ENCODE measurements around the gene TRAF2. TPM values are rescaled to one million over a fixed set of nuclear protein-coding genes. Genes with fewer than 3 reads are reported as not detected.
"Not testable (repeated sequence)": the region's sequence is repeated elsewhere in the genome, so short reads cannot be mapped to it uniquely, and the experiment has no call there.

The TRAF2 gene
- total and polyA plus RNA-seq, 4 donors: 4.8 to 22.1 (median 11.6) TPM

DNA sequence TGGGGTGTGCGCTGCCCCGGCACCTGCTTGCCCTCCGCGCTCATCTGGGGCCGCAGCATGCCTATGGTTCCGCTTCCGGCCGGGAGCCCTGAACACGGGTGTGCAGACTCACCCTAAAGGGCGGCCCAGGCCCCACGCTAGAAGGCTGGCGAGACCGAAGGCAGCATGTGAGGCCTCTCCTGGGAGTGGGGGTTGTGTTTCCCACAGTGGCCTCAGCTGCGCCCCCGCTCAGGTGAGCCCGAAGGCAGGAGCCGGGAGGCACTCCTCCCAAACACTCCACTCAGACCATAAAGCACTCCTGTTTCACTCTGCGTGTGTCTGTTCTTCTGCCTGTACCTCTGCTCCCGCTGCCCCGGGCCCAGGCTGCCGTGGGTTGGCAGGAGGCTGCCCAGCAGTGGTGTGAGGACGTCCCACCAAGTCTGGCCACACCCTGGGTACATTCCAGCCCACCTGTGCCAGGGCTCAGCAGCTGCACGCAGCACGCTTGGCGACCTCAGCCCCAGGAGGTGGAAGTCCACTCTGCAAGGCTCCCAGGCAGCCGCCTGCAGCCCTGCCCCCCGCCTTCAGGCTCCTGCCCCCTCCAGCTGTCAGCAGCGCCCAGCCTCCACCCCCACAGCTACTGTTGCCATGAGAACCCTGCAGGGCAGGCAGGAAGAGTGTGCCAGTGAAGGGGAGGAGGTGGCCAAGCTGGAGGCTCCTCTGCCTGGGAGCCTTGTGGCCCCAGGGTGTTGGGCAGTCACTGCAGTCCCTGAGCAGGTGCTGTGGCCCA lies 45.3 kb upstream of the TRAF2 start:
- no peak for DNase-seq
- ATAC-seq (ENCODE audit: low FRiP score): no peak
- intact Hi-C loops (cut with DNase I): loop anchor here in 1 of 2 donors (5.0 to 10.0 kb wide), 2 partner anchors 34 to 154 kb away; partner anchors contain the start of genes CLIC3, PAXX and RABL6

DNA sequence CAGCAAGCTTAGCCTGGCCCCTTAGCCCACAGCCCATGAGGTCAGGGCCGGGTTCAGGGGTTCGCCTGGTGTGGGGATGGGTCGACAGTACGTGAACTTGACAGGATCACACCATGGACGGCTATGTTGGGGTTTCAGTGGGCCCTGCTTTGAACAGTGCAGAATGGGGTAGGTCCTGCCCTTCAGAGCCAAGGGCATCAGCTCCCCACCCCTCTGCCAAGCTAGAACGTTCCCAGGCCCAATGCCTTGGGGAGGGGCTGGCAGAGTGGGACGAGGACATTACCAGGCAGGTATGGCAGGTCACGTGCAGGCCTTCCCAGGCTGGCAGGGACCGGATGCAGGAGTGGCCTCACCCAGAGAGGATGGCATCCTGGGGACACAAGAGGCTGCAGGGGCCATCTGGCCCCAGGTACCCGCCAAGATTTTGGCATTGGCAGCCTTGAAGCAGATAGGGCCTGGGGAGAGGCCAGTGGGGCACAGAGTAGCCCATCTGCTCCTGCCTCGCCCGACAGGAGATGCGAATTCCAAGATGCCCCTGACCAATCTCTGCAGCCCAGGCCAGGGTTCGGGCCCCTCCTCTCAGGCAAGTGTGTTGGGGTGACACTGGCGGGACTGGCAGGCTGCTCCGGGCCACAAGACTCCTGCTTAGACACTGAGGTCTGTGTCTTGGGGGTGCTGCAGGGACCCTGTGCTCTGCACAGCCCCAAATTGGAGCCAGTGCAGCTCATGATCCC lies 44.5 kb upstream of the TRAF2 start:
- H3K27me3 ChIP-seq (ENCODE audit: control insufficient read depth in 1 of 2, insufficient read depth in 2 of 2, low read length in 1 of 2); H3K4me1 ChIP-seq (ENCODE audit: control insufficient read depth in 1 of 2, insufficient read depth in 2 of 2, low read length in 2 of 2); ATAC-seq (ENCODE audit: low FRiP score); H3K36me3 ChIP-seq (ENCODE audit: control insufficient read depth in 1 of 2, insufficient read depth in 2 of 2, low read length in 1 of 2); DNase-seq; H3K9me3 ChIP-seq (ENCODE audit: control insufficient read depth, low read length); H3K4me3 ChIP-seq (ENCODE audit: low read length in 2 of 2); H3K27ac ChIP-seq (ENCODE audit: low read depth in 1 of 2, low read length in 2 of 2): not testable (repeated sequence)
- 44 to 45% methylated on average over 14 to 16 of the region's 16 CpGs for WGBS, 2 donors
- intact Hi-C loops (cut with DNase I): loop anchor here in 1 of 2 donors (2.0 to 10.0 kb wide), 3 partner anchors 35 to 153 kb away; partner anchors contain the start of genes C8G, CLIC3, FBXW5 and PAXX

More for the DNA sequence above, 45.3 kb upstream of the TRAF2 start:
- H3K4me1 ChIP-seq (ENCODE audit: control insufficient read depth in 1 of 2, insufficient read depth in 2 of 2, low read length in 2 of 2): no peaks in the 10 kb centered on the region
- H3K9me3 ChIP-seq (ENCODE audit: control insufficient read depth, low read length): no peaks in the 10 kb centered on the region
- no peaks in the 10 kb centered on the region for H3K36me3 ChIP-seq (ENCODE audit: control insufficient read depth in 1 of 2, insufficient read depth in 2 of 2, low read length in 1 of 2)
- 63 to 65% methylated on average over 28 of the region's 28 CpGs for WGBS, 2 donors
- H3K4me3 ChIP-seq (ENCODE audit: low read length in 2 of 2): no peak overlapping the region
- H3K27me3 ChIP-seq (ENCODE audit: control insufficient read depth in 1 of 2, insufficient read depth in 2 of 2, low read length in 1 of 2): no peaks in the 10 kb centered on the region
- H3K27ac ChIP-seq (ENCODE audit: low read depth in 1 of 2, low read length in 2 of 2): no peak overlapping the region

DNA sequence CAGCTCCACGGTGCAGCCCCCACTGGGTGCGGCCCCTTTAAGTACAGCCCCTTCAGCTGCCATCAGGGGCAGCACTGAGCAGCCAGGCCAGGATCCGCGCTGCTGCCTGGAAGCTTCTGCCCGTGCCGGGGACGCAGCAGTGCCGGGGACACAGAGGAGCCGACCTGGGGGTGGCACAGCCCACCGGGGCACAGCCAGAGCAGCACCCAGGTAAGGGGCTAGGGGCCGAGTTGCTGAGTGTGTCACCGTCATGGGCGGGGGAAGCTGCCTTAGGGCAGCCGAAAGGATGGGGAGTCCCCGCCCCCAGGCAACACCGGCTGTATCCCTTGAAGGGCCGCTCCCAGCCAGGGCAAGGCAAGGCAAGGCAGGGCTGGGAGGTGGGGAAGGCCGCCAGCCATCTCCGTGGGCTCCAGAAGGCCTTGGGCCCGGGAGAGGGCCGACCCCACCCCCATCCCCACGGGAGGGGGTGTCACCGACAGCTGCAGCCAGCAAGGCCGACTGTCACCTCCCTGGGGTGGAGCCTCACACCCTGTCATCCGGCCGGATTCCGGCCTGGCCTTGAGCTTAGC lies 43.9 kb upstream of the TRAF2 start, which contains the start of gene AJM1:
AJM1 (plus strand) TSS at position 99 of the 569 bp plus-strand sequence. CDS start 1,937 bp downstream, outside the sequence.
- H3K4me1 ChIP-seq (ENCODE audit: control insufficient read depth in 1 of 2, insufficient read depth in 2 of 2, low read length in 2 of 2); H3K27me3 ChIP-seq (ENCODE audit: control insufficient read depth in 1 of 2, insufficient read depth in 2 of 2, low read length in 1 of 2); H3K9me3 ChIP-seq (ENCODE audit: control insufficient read depth, low read length); H3K27ac ChIP-seq (ENCODE audit: low read depth in 1 of 2, low read length in 2 of 2); H3K36me3 ChIP-seq (ENCODE audit: control insufficient read depth in 1 of 2, insufficient read depth in 2 of 2, low read length in 1 of 2): not testable (repeated sequence)
- H3K4me3 ChIP-seq (ENCODE audit: low read length in 2 of 2): peak within 1 kb of the TSS in 1 of 2 donors; percentile 8
- ATAC-seq (ENCODE audit: low FRiP score): peak; percentile 82
- intact Hi-C loops (cut with DNase I): loop anchor here in 1 of 2 donors (2.0 to 10.0 kb wide), 3 partner anchors 35 to 152 kb away; partner anchors contain the start of genes C8G, CLIC3, FBXW5 and PAXX
- DNase-seq: peak; percentile 82 to 92
- WGBS, 2 donors: 1% methylated on average over 19 to 27 of the region's 27 CpGs

DNA sequence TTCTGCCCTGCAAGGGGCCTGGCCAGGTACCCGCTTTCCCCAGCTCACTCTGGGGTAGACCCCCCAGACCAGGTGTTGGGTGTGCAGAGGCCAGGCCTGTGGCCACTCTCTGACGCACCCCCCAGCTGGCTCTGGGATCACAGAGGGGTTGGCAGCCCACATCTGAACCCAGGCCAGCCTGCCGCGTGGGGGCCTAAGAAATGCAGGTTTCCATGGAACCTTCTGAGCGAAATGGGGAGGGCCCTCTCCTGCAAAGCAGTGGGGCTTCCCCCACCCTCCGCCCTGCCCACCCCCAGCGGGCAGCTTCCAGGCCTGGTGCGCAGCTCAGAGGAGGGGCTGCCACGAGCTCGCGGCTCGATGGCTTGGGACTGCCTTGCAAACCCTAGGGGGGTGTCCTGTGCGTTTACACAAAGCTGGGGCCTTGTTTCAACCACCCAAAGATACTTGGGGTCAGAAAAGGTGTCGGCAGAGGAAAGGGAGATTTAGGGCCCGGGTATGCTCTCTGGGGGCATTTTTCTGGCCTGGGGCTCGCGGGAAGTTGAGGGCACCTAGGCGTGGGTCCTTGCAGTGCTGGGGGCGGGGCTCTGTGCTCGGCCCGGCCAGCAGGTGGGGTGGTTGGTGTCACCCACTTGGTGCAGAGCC lies 43.0 kb upstream of the TRAF2 start:
- ATAC-seq (ENCODE audit: low FRiP score); H3K27me3 ChIP-seq (ENCODE audit: control insufficient read depth in 1 of 2, insufficient read depth in 2 of 2, low read length in 1 of 2); H3K9me3 ChIP-seq (ENCODE audit: control insufficient read depth, low read length); H3K4me1 ChIP-seq (ENCODE audit: control insufficient read depth in 1 of 2, insufficient read depth in 2 of 2, low read length in 2 of 2); H3K36me3 ChIP-seq (ENCODE audit: control insufficient read depth in 1 of 2, insufficient read depth in 2 of 2, low read length in 1 of 2); H3K4me3 ChIP-seq (ENCODE audit: low read length in 2 of 2); H3K27ac ChIP-seq (ENCODE audit: low read depth in 1 of 2, low read length in 2 of 2); DNase-seq: not testable (repeated sequence)
- intact Hi-C loops (cut with DNase I): loop anchor here in 1 of 2 donors (2.0 to 10.0 kb wide), 3 partner anchors 36 to 152 kb away; partner anchors contain the start of genes C8G, CLIC3, FBXW5 and PAXX
- 15 to 17% methylated on average over 20 to 21 of the region's 21 CpGs for WGBS, 2 donors

DNA sequence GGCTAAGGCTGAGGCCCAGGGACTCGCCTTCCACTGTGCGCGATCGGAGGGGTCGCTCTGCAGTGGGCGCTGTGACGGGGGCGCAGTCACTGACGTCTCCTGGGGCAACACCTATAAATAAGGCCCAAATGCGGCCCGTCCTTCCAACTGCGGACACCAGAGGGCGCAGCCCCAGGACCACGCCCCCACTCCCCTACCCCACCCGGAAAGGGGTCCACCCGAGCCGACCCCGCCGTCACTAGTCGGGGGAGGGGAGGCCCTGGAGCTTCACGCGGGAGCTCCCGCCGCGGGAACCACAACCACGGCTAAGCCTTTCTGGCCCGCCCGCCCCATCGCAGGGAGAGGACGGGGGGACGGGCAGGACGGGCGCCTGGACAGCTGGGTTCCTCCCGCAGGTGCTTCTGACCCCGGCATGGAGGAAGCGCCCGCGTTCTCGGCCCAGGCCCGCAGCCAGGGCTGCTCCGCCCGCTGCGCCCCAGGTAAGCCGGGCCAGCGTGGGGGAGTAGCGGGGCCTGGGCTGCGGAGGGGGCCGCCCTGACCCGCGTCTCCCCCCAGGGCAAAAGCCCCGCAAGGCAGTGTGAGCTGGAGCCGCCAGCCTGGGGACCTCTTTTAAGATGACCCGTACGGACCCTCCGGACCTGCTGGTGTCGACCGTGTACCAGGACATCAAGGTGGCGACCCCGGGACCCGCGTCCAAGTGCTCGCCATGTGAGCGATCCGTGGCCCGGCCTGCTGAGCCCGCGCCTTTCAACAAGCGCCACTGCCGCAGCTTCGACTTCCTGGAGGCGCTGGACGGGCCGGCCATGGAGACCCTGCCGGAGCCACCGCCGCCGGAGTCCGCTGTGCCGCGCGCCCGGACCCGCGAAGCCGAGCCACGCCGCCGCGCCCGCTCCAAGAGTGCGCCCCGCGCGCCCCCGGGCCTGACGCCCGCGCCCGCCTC lies 42.2 kb upstream of the TRAF2 start:
- 7 to 8% methylated on average over 74 to 99 of the region's 99 CpGs for WGBS, 2 donors
- not testable (repeated sequence) for H3K27ac ChIP-seq (ENCODE audit: low read depth in 1 of 2, low read length in 2 of 2); H3K4me3 ChIP-seq (ENCODE audit: low read length in 2 of 2); H3K27me3 ChIP-seq (ENCODE audit: control insufficient read depth in 1 of 2, insufficient read depth in 2 of 2, low read length in 1 of 2); H3K9me3 ChIP-seq (ENCODE audit: control insufficient read depth, low read length); H3K4me1 ChIP-seq (ENCODE audit: control insufficient read depth in 1 of 2, insufficient read depth in 2 of 2, low read length in 2 of 2); H3K36me3 ChIP-seq (ENCODE audit: control insufficient read depth in 1 of 2, insufficient read depth in 2 of 2, low read length in 1 of 2); ATAC-seq (ENCODE audit: low FRiP score)
- intact Hi-C loops (cut with DNase I): loop anchor here in 1 of 2 donors (2.0 to 10.0 kb wide), 3 partner anchors 37 to 151 kb away; partner anchors contain the start of genes C8G, CLIC3, FBXW5 and PAXX
- peak in 1 of 2 donors; percentile 90 for DNase-seq

DNA sequence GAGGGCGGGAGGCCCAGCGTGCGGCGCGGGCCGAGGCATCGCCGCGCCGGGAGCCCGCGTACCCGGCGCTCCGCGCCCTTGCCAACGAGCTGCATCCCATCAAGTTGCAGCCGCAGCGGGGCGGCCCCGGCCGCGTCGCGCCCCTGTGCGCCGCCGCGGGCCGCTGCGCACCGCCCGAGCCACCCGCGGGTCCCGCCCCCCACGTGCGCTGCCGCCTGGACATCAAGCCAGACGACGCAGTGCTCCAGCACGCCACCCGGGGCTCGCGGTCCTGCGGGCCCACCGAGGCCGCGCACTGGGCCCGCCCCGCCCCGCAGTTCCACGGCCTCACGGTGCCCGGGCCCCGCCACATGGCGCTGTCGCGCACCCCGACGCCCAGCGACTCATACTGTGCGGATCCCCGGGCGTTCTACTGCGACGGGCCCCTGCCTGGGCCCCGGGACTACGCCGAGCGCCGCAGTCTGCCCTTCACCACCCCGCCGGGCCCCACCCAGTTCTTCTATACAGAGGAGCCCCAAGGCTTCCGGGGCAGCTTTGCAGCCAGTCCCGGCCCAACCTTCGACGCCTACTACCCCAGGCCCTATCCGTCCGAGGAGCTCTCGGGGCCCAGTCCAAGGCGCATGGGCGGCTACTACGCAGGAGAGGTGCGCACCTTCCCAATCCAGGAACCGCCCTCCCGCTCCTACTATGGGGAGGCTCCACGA lies 41.4 kb upstream of the TRAF2 start:
- ATAC-seq (ENCODE audit: low FRiP score): no peak
- WGBS, 2 donors: 24 to 32% methylated on average over 50 to 88 of the region's 88 CpGs
- Histone ChIP-seq H3K27ac (ENCODE audit: low read depth in 1 of 2, low read length in 2 of 2) (no peak overlapping the region), H3K9me3 (ENCODE audit: control insufficient read depth, low read length) (no peaks in the 10 kb centered on the region), H3K4me3 (ENCODE audit: low read length in 2 of 2) (no peak overlapping the region), H3K36me3 (ENCODE audit: control insufficient read depth in 1 of 2, insufficient read depth in 2 of 2, low read length in 1 of 2) (no peaks in the 10 kb centered on the region), H3K27me3 (ENCODE audit: control insufficient read depth in 1 of 2, insufficient read depth in 2 of 2, low read length in 1 of 2) (no peaks in the 10 kb centered on the region), H3K4me1 (ENCODE audit: control insufficient read depth in 1 of 2, insufficient read depth in 2 of 2, low read length in 2 of 2) (no peaks in the 10 kb centered on the region)
- intact Hi-C loops (cut with DNase I): loop anchor here in 1 of 2 donors (5.0 to 10.0 kb wide), 3 partner anchors 38 to 150 kb away; partner anchors contain the start of genes CLIC3, PAXX, RABL6 and TRAF2
- no peak for DNase-seq

Measured in aorta (tissue), 5 donors.